H1 (cell line): ENCODE results near the gene MED12L. TPM values are rescaled to one million over a fixed set of nuclear protein-coding genes. Genes with fewer than 3 reads are reported as not detected.

ENCODE experiments used
- CTCF ChIA-PET: fragments of 300-600 bp; sonication (Branson Sonifier 250); formaldehyde crosslinking; loops from one replicate; lab custom pipeline; 2021; ENCODE audit not compliant: partially characterized antibody; lab: Charles Lee
- POLR2A ChIA-PET: fragments of 300-600 bp; sonication (Branson Sonifier 250); formaldehyde crosslinking; loops from one replicate; lab custom pipeline; 2021; ENCODE audit warnings: inconsistent platforms; ENCODE audit not compliant: partially characterized antibody; lab: Charles Lee
- DNase-seq, 2 experiments: peaks; one replicate each; pipeline versions ENCODE4 v3.0.0 to v3.0.0-alpha.2; 2010 to 2022; ENCODE audit warnings: low spot score in 2 of 2, low read depth in 1 of 2, mixed read lengths in 1 of 2
- FAIRE-seq: peaks from 2 replicates; lab custom pipeline; 2011; peaks lifted over from hg19 to GRCh38; lab: Jason Lieb, UNC
- H2AFZ ChIP-seq: 2 replicates; pipeline ENCODE4 v1.8.1; 2012; ENCODE audit warnings: low read length, inconsistent platforms
- H2AK5ac ChIP-seq: 2 replicates; pipeline ENCODE4 v1.6.1; 2013; ENCODE audit warnings: low read depth, low read length
- H2BK120ac ChIP-seq: replicated peaks from 2 replicates; pipeline ENCODE3; 2013; ENCODE audit warnings: low read depth, low read length, inconsistent platforms
- H2BK12ac ChIP-seq: 2 replicates; pipeline ENCODE4 v1.6.1; 2013; ENCODE audit warnings: low read depth, low read length
- H2BK15ac ChIP-seq: 2 replicates; pipeline ENCODE4 v1.6.1; 2013; ENCODE audit warnings: low read length
- H2BK20ac ChIP-seq: 2 replicates; pipeline ENCODE4 v1.6.1; 2013; ENCODE audit warnings: low read length
- H2BK5ac ChIP-seq: 2 replicates; pipeline ENCODE4 v1.6.1; 2013; ENCODE audit warnings: low read depth, low read length
- H3K14ac ChIP-seq: 2 replicates; pipeline ENCODE4 v1.6.1; 2013; ENCODE audit warnings: inconsistent platforms; ENCODE audit not compliant: insufficient read length
- H3K18ac ChIP-seq: 2 replicates; pipeline ENCODE4 v1.6.1; 2013; ENCODE audit warnings: low read length; ENCODE audit errors: extremely low read depth
- H3K23ac ChIP-seq: 2 replicates; pipeline ENCODE4 v1.6.1; 2013; ENCODE audit warnings: inconsistent platforms; ENCODE audit not compliant: insufficient read length
- H3K23me2 ChIP-seq: 2 replicates; pipeline ENCODE4 v1.6.1; 2013; ENCODE audit warnings: low read depth, low read length
- H3K27ac ChIP-seq: 2 replicates; pipeline ENCODE4 v1.6.1; 2011; ENCODE audit warnings: low read depth, low read length, inconsistent platforms
- H3K27me3 ChIP-seq, 4 experiments: replicated peaks in 1 of 4; 1 replicate in 1 of 4; 2 replicates in 3 of 4; pipeline versions ENCODE4 v1.6.1 to v1.8.1; 2011 to 2013; ENCODE audit warnings: low read length in 3 of 4, mild to moderate bottlenecking in 3 of 4, inconsistent platforms in 2 of 4, mixed read lengths in 2 of 4, moderate library complexity in 1 of 4; ENCODE audit not compliant: control insufficient read depth in 3 of 4, insufficient read depth in 3 of 4; ENCODE audit errors: extremely low read depth in 1 of 4
- H3K36me3 ChIP-seq, 4 experiments: 2 replicates each; pipeline versions ENCODE4 v1.6.1 to v1.8.1; 2011 to 2013; ENCODE audit warnings: mild to moderate bottlenecking in 4 of 4, low read length in 3 of 4, moderate library complexity in 2 of 4, control low read depth in 1 of 4, inconsistent platforms in 1 of 4; ENCODE audit not compliant: insufficient read depth in 4 of 4, control insufficient read depth in 2 of 4
- H3K4ac ChIP-seq: replicated peaks from 2 replicates; pipeline ENCODE3; 2013; ENCODE audit warnings: low read length, low read depth, mixed read lengths, inconsistent platforms; ENCODE audit not compliant: insufficient read length
- H3K4me1 ChIP-seq, 4 experiments: replicated peaks in 1 of 4; 1 replicate in 1 of 4; 2 replicates in 3 of 4; pipeline versions ENCODE4 v1.6.1 to v1.8.1; 2011 to 2013; ENCODE audit warnings: low read length in 3 of 4, inconsistent platforms in 2 of 4, mixed read lengths in 1 of 4; ENCODE audit not compliant: insufficient read depth in 4 of 4, control insufficient read depth in 3 of 4
- H3K4me2 ChIP-seq, 2 experiments: 2 replicates each; pipeline versions ENCODE4 v1.6.1 to v1.8.1; 2011 to 2013; ENCODE audit warnings: low read depth in 2 of 2, low read length in 2 of 2, control low read depth in 1 of 2, inconsistent platforms in 1 of 2, mild to moderate bottlenecking in 1 of 2; ENCODE audit not compliant: insufficient read depth in 1 of 2
- H3K4me3 ChIP-seq, 4 experiments: fragments of 200-600, 300-600 bp in 1 of 4; sonication (generic), shearing (Covaris generic), sonication (Bioruptor Twin) in 1 of 4; 2 replicates each; pipeline versions ENCODE4 v1.5.1 to v1.8.1; 2011 to 2016; ENCODE audit warnings: low read length in 4 of 4, low read depth in 3 of 4, control low read depth in 2 of 4, inconsistent platforms in 2 of 4, mild to moderate bottlenecking in 2 of 4, mixed read lengths in 1 of 4, moderate library complexity in 1 of 4; ENCODE audit not compliant: insufficient read depth in 2 of 4; ENCODE audit errors: extremely low read depth in 1 of 4
- H3K56ac ChIP-seq: replicated peaks from 2 replicates; pipeline ENCODE3; 2013; ENCODE audit warnings: low read depth, mild to moderate bottlenecking, mixed read lengths, low read length, inconsistent platforms; ENCODE audit not compliant: insufficient read length
- H3K79me1 ChIP-seq: 2 replicates; pipeline ENCODE4 v1.6.1; 2013; ENCODE audit warnings: low read depth, low read length, control low read depth
- H3K79me2 ChIP-seq, 2 experiments: 2 replicates each; pipeline versions ENCODE4 v1.6.1 to v1.8.1; 2012 to 2013; ENCODE audit warnings: low read length in 2 of 2, mild to moderate bottlenecking in 2 of 2, inconsistent platforms in 1 of 2; ENCODE audit not compliant: insufficient read depth in 2 of 2, control insufficient read depth in 1 of 2
- H3K9ac ChIP-seq, 4 experiments: replicated peaks in 1 of 4; 1 replicate in 1 of 4; 2 replicates in 3 of 4; pipeline versions ENCODE4 v1.6.1 to v1.8.1; 2011 to 2013; ENCODE audit warnings: low read depth in 3 of 4, low read length in 3 of 4, control low read depth in 2 of 4, mild to moderate bottlenecking in 2 of 4, moderate library complexity in 2 of 4, inconsistent platforms in 1 of 4; ENCODE audit errors: extremely low read depth in 1 of 4
- H3K9me3 ChIP-seq, 2 experiments: 2 replicates each; pipeline versions ENCODE4 v1.6.1 to v1.8.1; 2012 to 2013; ENCODE audit warnings: mild to moderate bottlenecking in 2 of 2, moderate library complexity in 2 of 2, control low read depth in 1 of 2, inconsistent platforms in 1 of 2, low read depth in 1 of 2, low read length in 1 of 2, mixed read lengths in 1 of 2; ENCODE audit not compliant: insufficient read depth in 2 of 2
- H4K20me1 ChIP-seq, 2 experiments: replicated peaks in 1 of 2; 2 replicates each; pipeline versions ENCODE3 to v1.8.1; 2011 to 2013; ENCODE audit warnings: inconsistent platforms in 2 of 2, low read length in 2 of 2, mild to moderate bottlenecking in 1 of 2; ENCODE audit not compliant: insufficient read depth in 2 of 2, control insufficient read depth in 1 of 2
- H4K5ac ChIP-seq: 2 replicates; pipeline ENCODE4 v1.6.1; 2013; ENCODE audit warnings: low read length, low read depth, mixed read lengths, inconsistent platforms; ENCODE audit not compliant: insufficient read length
- H4K8ac ChIP-seq: 2 replicates; pipeline ENCODE4 v1.8.0; 2013; ENCODE audit warnings: mild to moderate bottlenecking, moderate library complexity, low read length, inconsistent platforms; ENCODE audit not compliant: insufficient read depth; ENCODE audit errors: extremely low read depth
- H4K91ac ChIP-seq: replicated peaks from 2 replicates; pipeline ENCODE3; 2013; ENCODE audit warnings: low read length, mixed read lengths, inconsistent platforms; ENCODE audit not compliant: insufficient read length
- CBX8 ChIP-seq: fragments of 300-800, 300-1000 bp; sonication (generic); IDR thresholded peaks from 2 replicates; pipeline ENCODE4 v1.7.1; 2016; ENCODE audit warnings: low read depth, low read length, borderline replicate concordance
- CHD2 ChIP-seq: IDR thresholded peaks from 2 replicates; pipeline ENCODE4 v1.6.1; 2012; ENCODE audit warnings: low read length, improper control_type of control experiment
- CREB1 ChIP-seq: IDR thresholded peaks from 2 replicates; pipeline ENCODE4 v1.6.1; 2012; ENCODE audit warnings: inconsistent platforms
- EP300 ChIP-seq, 2 experiments: IDR thresholded peaks; 1 replicate in 1 of 2; 2 replicates in 1 of 2; pipeline ENCODE4 v1.6.1; 2011 to 2012; ENCODE audit warnings: low read depth in 2 of 2, low read length in 2 of 2, mild to moderate bottlenecking in 2 of 2, borderline replicate concordance in 1 of 2, inconsistent platforms in 1 of 2, moderate library complexity in 1 of 2
- HDAC6 ChIP-seq: IDR thresholded peaks from one replicate; pipeline ENCODE4 v1.7.1; 2012; ENCODE audit warnings: low read depth, mild to moderate bottlenecking, inconsistent platforms, low read length, moderate library complexity
- JUN ChIP-seq: IDR thresholded peaks from 2 replicates; pipeline ENCODE4 v1.6.1; 2011; ENCODE audit warnings: low read depth, mild to moderate bottlenecking, improper control_type of control experiment, low read length
- JUND ChIP-seq: IDR thresholded peaks from 2 replicates; pipeline ENCODE4 v1.6.1; 2011; ENCODE audit warnings: mild to moderate bottlenecking, improper control_type of control experiment, low read length
- KDM5A ChIP-seq: fragments of 200-600 bp; IDR thresholded peaks from 2 replicates; pipeline ENCODE4 v1.7.1; 2012; ENCODE audit warnings: mild to moderate bottlenecking, low read length, inconsistent platforms, mixed read lengths
- SIX5 ChIP-seq: IDR thresholded peaks from 2 replicates; pipeline ENCODE4 v1.6.1; 2011; ENCODE audit warnings: mild to moderate bottlenecking, low read depth, low read length
- YY1 ChIP-seq: IDR thresholded peaks from 2 replicates; pipeline ENCODE4 v1.6.1; 2011; ENCODE audit warnings: low read depth, mild to moderate bottlenecking, low read length
- WGBS, 2 experiments: shearing (Covaris generic) in 1 of 2; methylation state at CpG; one replicate each; pipeline versions ENCODE4 v1.1.6 to v1.1.7; 2013 to 2015; ENCODE audit warnings: low lambda C conversion rate in 2 of 2, mixed read lengths in 2 of 2, inconsistent platforms in 1 of 2, low coverage in 1 of 2, missing lambda C conversion rate in 1 of 2; ENCODE audit not compliant: insufficient replicate concordance in 2 of 2, insufficient coverage in 1 of 2, insufficient read length in 1 of 2; ENCODE audit errors: extremely low coverage in 1 of 2, missing lambda C conversion rate in 1 of 2; 5-methylcytosine and 5-hydroxymethylcytosine counted together
- polyA plus RNA-seq, 7 experiments: library from polyadenylated mRNA; depleted of rRNA in 3 of 7; stranded (reverse) in 5 of 7; unstranded in 2 of 7; fragments of >200 nt in 5 of 7; fragments of 200-250 nt in 2 of 7; gene quantifications; 1 replicate in 5 of 7; 2 replicates in 1 of 7; 4 replicates in 1 of 7; pipeline versions ENCODE4 v1.2.1 to v1.2.3, GENCODE V29; 2011 to 2013; ENCODE audit warnings: missing spikeins in 2 of 7, mixed read lengths in 2 of 7
- total RNA-seq: library from RNA; stranded (reverse); fragmentation: NEBNext Ultra II Directional; extraction: Animal tissue kit (Norgen Biotek cat#: 25700); gene quantifications from 2 replicates; pipeline ENCODE4 v1.2.1, GENCODE V29; 2021
- TF ChIP-seq, protein P1 (sequence below): IDR thresholded peaks from 2 replicates; pipeline ENCODE4 v1.6.1; 2012; ENCODE audit warnings: inconsistent platforms

The MED12L gene
- total and polyA plus RNA-seq, 2 of the 8 experiments (the other 6 are each of a cell fraction or from before 2014, with no cell fraction given): 3.6 to 26.2 TPM

DNA sequence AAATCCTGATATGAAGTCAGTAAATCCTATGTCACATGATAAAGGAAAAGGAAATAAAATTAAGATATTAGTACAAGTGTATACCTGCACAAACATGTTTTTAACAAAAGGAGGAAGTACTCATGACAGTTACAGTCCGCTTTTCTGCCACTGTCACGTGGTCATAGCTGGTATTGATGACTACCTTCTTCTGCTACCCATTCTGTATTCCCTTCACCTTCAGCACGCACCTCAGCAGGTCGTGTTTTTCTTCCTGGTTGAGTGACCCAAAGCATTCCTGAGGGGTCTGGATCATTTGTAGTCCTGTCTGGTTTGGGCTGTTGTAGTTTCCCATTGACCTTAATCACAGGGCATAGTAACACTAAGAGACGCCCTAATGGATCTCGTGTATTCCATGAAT, 334.3 kb downstream of the MED12L start:
- DNase-seq: no peak

More for the DNA sequence above, 334.3 kb downstream of the MED12L start:
- H3K36me3 ChIP-seq: peaks cover 0 to 8% (median 0%) of the 10 kb centered on the region in 4 experiments; a peak in 2 of 8 replicates
- H3K79me1 ChIP-seq: no peaks in the 10 kb centered on the region
- no peak overlapping the region for H4K5ac ChIP-seq
- H3K9me3 ChIP-seq: no peaks in the 10 kb centered on the region
- no peak overlapping the region for H4K91ac ChIP-seq
- H3K14ac ChIP-seq: no peak overlapping the region
- H4K20me1 ChIP-seq: no peaks in the 10 kb centered on the region
- 0 out of 7 replicates have a peak, but pooled peaks cover 0 to 3% (median 0%) of the 10 kb centered on the region in 4 experiments for H3K4me1 ChIP-seq
- no peak overlapping the region for H2BK15ac ChIP-seq
- ChIA-PET CTCF (no interaction called here), POLR2A (no interaction called here)
- H2BK20ac ChIP-seq: no peak overlapping the region
- no peak overlapping the region for H3K4me3 ChIP-seq
- TF ChIP-seq CBX8 (no peak), KDM5A (no peak), SIX5 (no peak), CREB1 (no peak), JUN (no peak), YY1 (no peak), HDAC6 (no peak), EP300 (IDR thresholded peaks at IDR 0.05; ENCODE audit: borderline replicate concordance in 1 of 2, low read depth in 2 of 2, low read length in 2 of 2) (no peak), JUND (no peak), CHD2 (no peak)
- TF ChIP-seq, protein P1, sequence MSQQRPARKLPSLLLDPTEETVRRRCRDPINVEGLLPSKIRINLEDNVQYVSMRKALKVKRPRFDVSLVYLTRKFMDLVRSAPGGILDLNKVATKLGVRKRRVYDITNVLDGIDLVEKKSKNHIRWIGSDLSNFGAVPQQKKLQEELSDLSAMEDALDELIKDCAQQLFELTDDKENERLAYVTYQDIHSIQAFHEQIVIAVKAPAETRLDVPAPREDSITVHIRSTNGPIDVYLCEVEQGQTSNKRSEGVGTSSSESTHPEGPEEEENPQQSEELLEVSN: no peak
- H3K27me3 ChIP-seq: no peaks in the 10 kb centered on the region
- no peak overlapping the region for H2AK5ac ChIP-seq
- no peak overlapping the region for H4K8ac ChIP-seq
- H3K56ac ChIP-seq: no peak overlapping the region
- no peak overlapping the region for H3K23ac ChIP-seq
- no peak overlapping the region for H3K4ac ChIP-seq
- no peak overlapping the region for H3K9ac ChIP-seq
- no peaks in the 10 kb centered on the region for H3K79me2 ChIP-seq
- no peak overlapping the region for H2BK5ac ChIP-seq
- no peak overlapping the region for H2BK12ac ChIP-seq
- H2AFZ ChIP-seq: no peak overlapping the region
- no peak overlapping the region for H3K18ac ChIP-seq
- no peak overlapping the region for H3K27ac ChIP-seq
- 83% methylated on average over 6 of the region's 6 CpGs; no CpG with 5 or more reads in 1 of the 2 experiments for WGBS, 2 experiments
- no peak overlapping the region for H3K4me2 ChIP-seq
- H3K23me2 ChIP-seq: no peaks in the 10 kb centered on the region
- H2BK120ac ChIP-seq: no peak overlapping the region
- FAIRE-seq: no peak
